HG02970 (cell line): ENCODE data around the gene CYGB.
"Not testable (repeated sequence)": the region's sequence is repeated elsewhere in the genome, so short reads cannot be mapped to it uniquely, and the experiment has no call there.

Experiments used
- ATAC-seq: cut with Tn5 transposase; IDR thresholded peaks from one replicate; pipeline ENCODE4 v1.9.1; 2021; ENCODE audit warnings: mild to moderate bottlenecking, moderate library complexity, moderate number of reproducible peaks; ENCODE audit not compliant: unreplicated experiment, low FRiP score

The CYGB gene

DNA sequence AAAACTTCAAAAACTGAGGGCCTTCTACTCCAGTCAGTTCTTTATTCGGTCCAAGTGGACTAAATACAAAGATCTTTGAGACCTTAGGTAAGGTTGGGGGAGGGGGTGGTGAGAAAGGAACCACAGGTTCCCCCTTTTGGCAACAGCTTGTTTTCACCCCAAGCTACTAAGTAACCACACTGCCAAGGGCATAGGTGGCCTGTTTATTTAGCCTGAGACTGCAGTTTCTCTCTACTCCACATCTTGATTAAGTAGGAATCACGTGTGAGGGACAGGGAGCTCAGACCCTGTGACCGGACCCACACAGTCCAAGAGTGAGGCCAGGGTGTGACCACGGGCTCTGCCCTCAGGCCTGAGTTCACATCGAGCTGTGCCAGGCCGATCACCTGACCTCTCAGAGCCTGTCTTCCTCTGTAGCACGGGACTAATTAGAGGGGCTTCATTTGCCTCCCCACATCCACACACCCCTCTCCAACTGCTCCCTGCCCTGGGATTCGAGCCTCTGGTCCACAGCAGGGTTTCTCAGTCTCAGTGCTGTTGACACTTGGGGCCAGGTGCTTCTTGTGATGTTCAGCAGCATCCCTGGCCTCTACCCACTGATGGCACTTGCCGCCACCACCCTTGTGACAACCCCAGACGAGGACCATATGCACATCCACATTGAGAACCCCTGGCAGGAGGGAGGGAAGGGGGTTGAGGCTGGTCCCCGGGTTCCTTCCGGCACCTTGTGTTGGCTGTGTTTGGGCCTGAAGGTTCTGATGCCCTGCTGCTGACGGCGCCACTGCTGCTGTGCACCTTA is 30.3 kb upstream of the CYGB start:
- no peak for ATAC-seq

DNA sequence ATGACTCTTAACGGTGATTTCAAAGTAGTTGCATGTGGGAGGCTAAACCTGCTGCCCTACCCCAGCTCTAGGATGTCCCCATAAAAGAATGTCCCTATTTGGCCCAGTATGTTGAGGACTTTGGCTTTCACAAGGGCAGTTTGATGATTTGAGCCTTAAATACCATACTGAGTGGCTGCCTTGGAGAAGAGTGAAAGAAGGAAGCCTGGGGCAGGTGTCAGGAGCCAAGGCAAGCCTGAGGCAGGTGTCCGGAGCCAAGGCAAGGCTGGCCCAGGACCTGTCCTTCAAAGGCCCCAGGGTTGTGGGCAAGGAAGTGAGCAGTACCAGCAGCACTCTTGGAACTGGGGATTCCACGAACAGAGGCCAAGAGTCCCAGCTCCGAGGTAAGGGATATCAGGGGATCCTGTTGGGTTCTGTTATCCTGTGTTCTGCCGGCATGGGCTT is 29.5 kb upstream of the CYGB start:
- no peak for ATAC-seq

DNA sequence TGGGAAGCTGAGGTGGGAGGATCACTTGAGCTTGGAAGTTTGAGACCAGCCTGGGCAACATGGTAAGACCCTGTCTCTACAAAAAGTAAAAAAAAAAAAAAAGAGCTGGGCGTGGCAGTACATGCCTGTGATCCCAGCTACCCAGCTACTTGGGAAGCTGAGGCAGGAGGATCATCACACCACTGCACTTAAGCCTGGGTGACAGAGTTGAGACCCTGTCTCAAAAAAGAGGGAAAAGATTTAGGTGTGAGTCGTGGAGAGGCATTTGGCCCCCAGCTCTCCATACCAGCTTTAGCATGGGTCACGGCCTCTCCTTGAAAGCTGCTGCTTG is 29.1 kb upstream of the CYGB start:
- ATAC-seq, result no peak

DNA sequence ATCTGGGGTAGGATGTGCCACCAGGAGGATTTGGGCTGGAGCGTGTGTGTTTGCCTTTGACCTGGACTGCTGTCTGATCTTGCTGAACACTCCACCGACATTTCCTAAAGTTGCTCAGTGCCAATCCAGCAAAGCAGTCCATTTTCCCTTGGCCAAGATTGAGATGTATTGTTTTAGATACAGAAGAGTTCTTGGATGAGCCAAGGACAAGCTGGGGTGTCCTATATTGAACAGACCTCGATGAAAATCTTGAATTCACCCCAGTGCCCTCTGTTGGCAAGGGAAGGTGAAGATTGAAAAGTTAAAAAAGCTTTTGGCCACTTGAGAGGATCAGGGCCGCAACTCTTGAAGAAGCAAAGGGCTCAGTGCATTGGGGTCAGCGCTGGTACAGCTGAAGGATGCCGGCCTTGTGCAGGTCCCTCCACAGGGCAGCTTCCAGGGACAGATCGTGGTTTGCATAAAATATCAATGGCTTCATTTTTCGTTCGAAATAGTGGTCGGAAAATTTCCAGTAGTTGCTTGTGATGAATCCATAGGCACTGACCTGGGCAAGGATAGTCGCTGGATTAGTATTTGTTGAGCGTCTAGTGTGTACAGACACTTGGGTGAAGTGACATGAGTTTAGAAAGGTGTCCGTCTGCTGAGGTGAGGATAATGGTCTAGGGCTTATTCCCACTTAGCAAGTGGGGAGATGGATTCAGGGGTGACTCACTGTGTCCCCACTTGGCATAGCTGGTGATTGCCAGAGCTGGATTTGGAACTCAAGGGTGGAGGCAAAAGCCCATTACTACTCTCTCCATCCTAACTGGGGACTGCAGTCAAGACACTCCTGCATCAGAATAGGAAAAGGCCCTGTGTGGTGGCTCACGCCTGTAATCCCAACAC is 28.5 kb upstream of the CYGB start:
- ATAC-seq, result no peak

DNA sequence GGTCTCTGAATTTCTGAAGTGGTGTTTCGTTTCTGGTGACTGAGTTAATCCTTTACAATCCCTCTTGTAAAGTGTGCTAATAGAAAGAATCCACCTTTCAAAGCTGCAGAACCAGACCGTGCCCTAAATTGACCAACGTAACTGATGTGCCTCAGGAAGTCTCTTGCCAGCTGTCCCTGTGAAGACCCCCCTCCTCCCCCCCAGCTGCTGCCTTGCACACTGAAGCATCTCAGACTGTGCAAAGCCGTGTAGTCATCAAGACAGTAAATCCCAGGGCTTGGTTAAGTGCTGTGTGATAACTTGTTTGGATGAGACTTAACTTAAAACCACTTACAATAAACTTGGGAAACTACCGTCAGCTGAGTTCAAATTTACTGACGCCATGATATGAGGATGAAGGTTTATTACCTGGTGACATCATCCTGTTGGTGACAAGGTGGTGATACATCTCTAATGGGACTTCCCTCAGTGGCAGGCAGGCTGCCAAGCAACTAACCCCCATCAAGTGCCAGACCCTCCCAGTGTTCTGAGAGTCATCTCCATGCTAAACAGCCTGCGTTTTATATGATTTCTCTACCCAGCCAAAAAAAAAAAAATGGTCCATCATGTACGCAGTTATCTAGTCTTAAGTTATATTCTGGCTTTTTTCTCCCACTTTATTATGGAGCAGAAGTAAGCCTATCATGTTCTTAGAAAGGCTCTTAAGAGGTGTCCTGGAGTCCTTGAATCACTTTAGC is 27.6 kb upstream of the CYGB start:
- ATAC-seq, result not testable (repeated sequence)

DNA sequence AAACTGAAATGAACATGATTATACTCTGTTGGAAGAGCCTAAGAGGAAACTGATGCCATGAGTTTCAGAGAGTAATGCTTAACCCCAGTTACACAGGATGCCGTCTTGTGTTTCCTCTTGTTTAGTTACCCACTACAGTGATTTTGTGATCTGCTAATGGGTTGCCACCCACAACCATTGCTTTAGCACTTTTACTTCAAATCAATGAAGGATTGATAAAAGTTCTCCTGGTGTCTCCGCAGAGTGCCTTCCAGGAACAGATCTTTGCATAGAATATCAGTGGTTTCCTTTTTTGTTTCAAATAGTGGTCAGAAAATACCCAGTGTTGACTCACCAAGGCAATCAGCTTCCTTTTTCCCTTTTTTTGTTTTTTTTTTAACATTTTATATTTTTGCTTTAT is 25.9 kb upstream of the CYGB start:
- ATAC-seq, result not testable (repeated sequence)

DNA sequence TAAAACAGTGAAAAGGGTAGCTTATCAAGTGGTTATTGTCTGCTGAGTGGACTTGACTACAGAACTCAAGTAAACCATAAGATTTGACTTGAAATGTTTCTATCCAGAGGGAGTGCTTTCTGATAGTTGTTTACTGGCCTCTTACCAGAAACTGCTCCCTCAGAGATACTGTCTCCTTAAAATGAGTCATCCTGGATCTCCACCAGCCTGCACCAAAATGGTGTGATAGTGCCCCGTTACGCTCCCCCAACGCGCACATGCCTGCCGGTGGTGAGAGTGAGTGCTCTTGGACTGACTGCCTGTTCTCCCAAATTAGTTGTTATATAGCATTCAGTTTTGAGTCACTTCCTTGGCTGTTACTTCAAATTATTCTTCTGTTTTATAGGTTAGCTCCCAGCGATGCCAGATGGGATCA is 25.2 kb upstream of the CYGB start:
- no peak for ATAC-seq

DNA sequence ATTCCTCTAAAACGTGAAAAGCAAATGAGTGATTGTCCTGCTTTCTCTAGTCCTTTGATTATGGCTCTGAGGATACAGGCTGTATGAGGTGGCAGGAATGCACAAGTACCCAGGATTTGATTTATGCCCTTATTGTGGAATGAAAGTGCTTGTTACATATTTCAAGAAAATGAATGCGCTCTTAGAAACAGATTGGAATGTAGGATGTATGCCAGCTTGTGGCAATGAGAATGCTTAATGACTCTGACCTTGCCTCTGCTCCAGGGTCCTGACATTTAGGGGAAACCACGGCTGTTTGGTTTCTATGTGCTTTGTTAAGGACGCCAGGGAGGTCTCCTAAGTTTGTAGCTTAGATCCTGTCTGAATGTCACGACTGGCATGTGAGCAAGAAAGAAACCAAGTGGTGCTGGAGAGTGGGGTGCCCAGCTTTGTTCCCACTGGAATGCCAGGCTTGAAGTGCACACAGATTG is 24.3 kb upstream of the CYGB start:
- ATAC-seq, result no peak

DNA sequence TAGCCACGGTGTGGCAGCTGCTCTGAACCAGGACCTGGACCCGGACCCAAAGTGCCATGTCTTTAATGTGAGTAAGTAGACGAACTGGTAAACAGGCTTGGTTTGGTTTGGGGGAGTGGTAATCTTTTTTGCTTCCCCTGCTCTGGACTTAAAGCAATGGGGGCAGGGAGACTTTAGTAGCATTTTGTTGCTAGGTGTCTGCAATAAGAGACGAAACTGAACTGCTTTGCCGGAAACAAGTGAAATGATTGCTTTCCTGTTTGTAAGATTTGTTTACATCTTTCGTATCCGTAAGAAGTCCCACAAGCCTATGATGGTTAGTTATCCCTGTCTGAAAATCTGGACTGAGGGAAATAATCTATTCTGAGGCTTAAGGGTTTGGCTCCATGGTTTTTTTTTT is 23.8 kb upstream of the CYGB start:
- no peak for ATAC-seq

DNA sequence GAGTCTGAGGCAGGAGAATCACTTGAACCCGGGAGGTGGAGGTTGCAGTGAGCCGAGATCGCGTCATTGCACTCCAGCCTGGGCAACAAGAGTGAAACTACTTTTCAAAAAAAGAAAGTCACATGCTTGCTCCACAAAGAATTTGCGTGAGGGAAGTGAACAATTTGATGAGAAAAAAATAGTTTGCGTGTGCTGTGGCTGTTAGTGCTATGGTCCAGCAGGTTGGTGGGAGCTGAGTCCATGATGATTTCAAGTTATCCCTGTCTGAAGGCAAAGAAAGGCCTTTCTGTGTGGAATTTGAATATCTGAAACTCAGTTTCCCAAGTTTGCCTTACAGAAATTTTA is 23.3 kb upstream of the CYGB start:
- ATAC-seq, result no peak

DNA sequence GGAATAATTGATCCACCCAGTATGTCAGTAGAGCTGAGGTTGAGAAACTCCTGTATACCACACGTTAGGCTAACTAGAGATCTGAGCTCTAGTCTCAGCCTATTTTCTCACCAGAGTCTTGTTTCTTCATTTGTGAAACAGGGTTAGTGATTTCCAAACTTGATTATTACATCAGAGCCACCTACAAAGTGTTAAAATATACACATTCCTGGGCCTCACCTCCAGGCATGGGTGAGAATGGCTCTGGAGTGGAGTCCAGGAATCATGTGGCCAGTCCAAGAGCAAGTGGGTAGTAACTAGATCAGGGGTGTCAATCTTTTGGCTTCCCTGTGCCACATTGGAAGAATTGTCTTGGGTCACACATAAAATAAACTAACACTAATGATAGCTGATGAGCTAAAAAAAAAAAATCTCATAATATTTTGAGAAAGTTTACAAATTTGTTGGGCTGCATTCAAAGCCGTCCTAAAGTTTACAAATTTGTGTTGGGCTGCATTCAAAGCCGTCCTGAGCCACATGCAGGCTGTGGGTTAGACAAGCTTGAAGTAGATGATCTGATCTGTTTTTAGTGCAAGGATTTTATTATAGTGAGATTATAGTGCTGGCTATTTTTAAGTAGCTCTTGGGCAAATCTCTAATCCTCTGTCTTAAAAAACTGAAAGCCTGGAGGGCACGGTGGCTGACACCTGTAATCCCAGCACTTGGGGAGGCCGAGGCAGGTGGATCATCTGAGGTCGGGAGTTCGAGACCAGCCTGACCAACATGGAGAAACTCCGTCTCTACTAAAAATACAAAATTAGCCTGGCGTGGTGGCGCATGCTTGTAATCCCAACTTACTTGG is 22.7 kb upstream of the CYGB start:
- no peak for ATAC-seq

DNA sequence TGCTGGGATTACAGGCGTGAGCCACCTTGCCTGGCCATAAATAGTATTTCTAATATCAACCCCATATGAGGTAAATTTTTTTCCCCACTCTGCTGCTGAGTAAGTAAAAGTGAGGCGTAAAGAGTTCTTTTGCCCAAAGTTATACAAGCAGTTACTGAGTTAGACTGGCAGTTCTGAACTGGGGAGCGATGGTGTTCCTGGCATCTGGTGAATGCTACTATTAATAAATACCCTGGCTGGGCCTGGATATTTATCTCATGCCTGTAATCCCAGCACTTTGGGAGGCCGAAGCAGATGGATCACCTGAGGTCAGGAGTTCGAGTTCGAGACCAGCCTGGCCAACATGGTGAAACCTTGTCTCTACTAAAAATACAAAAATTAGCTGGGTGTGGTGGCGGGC is 22.0 kb upstream of the CYGB start:
- not testable (repeated sequence) for ATAC-seq

DNA sequence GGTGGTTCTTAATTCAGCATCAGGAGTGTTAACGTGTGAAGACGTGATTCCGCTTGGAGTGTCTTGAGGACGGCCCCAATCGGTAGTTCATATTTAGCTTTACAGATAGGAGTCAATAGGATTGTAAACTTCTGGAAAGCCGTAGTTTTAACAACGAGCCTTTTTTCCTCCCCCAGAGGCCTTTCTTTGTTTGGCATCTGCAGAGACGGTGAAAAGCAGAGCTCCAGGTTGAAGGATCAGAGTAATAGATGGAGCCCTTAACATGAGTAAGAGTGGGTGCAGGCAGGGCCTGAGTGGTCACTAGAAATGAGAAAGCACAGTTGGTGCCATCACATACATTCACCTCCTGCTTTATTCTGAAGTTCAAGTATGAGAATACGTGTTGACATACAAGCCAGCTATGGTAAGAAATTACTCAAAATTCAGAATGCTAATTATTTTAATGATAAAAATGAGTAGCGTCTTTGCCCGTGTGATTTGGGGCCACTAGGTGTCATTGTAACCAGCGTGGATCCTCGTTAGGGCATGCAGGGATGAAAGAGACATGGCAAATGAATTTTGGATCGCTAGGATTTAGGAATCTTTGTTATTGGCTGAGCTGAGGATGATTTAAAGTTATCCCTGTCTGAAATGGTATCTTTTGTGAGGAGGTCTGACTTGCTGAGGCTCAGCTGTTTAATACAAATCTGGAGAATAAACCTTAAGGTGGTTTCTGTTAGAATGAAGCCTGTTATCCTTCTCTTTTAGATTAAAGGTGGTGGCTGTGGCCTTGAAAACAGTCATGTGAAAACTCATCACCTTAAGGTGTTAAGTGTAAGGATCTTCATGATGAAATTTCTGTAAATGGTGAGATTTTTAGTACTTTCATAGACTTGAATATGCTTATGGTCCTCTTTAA is 20.9 kb upstream of the CYGB start:
- no peak for ATAC-seq

DNA sequence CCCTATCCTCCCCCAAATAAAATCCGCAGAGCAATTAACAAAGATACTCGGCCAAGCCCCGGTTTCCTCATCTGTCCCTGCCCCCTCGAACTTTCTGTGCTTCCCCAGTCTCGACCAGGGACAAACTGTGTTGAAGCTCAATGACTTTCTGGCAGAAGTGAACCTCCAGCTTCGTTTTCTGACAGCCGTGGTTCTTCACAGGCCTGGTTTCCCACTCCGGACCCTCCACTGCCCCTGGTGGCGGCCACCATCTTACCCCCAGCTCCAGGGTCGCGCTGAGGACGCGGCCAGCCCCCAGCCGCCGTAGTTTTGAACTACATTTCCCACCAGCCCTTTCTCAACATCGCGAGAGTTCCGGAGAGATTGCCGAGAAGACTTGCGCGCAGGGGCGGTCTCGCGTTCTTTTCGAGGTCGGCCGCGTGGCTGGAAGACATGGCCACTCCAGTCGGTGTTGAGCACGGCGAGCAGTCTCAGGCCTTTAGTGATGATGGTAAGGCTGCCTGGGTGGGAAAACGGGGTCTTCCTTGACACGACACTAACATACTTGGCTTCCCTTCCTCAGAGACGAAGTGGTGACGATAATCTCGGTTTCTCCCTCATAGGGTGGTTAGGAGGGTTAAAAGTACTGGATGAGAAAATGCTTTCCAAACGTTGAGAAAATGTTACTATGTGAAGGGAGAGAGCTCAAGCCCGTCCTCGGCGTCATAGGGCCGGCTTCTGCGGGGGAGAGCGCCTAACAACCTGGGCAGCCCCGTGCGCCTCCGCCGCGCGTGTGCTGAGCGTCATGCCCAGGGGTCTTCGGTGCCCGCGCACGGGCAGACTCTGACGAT is 20.1 kb upstream of the CYGB start:
- ATAC-seq, result peak; percentile 90

DNA sequence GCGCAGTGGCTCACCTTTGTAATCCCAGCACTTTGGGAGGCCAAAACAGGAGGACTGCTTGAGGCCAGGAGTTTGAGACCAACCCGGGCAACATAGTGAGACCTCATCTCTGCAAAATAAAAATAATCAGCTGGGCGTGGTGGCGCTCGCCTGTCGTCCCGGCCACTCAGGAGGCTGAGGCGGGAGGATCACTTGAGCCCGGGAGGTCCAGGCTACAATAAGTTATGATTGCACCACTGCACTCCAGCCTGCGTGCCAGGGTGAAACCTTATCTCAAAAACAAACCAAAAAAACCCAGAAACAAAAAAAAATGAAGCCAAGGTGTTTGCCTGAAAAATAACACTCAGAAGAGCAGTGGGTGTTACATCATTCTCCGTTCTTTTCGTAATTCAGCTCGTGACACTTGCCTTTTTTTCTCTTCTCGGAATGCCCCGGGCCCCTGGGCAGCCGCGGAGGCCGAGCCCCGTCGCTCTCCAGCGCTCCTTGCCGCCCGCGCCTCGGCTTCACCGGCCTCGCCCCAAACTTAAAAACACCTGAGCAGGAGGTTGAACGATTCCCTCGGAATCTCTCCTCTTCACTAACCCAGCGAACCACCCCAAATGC is 19.4 kb upstream of the CYGB start:
- ATAC-seq, result no peak

DNA sequence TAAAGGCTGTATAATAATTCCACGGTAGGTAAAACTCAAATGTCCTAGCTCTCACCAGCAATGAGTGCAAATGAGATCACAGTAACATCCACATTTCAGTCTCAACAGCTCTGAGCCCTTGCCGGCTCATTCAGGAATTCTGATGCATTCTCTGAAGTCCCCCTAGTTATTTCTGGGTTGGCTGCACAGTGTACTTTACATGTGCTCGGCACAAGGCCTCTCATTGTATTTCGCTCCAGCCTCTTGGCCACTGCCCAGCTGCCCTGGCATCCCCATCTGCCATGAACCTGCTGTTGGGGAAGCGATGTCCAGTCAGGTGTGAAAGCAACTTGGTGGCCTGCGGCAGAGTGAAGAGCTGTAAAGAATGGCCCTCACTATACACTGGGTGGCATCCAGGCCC is 16.6 kb upstream of the CYGB start:
- ATAC-seq, result no peak

DNA sequence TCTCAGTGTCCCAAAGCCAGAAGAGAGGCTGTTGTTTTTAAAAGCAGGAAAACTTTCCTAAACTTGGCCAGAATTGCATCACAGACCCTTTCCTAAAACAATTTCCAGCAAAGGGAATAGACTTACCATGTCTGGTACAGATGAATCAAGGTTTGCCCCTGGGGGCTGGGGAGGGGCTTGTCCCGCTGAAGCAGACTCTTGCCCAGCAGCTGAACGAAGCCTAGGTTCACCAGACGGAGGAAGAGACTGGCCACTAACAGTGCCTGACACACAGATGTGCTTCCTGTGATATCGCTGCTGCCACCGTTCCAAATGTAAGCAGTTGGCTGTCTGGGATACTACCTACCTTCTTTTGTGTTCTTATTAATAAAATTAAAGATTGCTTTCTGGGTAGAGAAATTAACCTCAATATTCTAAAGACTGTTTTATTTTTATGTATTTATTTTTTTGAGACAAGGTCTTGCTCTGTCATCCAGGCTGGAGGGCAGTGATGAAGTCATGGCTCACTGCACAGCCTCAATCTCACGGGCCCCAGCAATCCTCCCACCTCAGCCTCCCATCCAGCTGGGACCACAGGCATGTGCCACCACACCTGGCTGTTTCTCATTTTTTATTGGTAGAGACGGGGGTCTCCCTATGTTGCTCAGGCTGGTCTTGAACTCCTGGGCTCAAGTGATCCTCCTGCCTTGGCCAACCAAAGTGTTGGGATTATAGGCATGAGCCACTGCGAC is 15.8 kb upstream of the CYGB start:
- ATAC-seq, result no peak
